ENCODE measurements around the gene CCL20.

DNA sequence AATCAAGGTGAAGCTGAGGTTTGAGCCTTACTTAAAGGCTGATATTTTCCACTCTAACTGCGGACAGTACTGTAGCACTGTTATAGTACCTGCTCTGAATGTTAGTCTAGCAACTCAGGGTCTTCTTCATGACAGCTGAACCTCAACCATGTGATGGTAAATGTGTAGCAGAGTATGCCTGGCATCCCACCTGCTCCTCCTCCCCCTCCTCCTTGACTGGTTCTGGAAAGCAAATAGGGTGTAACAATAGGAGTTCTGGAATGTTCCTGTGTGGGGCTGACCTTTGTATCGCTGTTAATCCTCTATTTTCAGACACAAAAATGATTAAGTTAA lies 447 bp upstream of the CCL20 start:
- TF ChIP-seq, protein P1, sequence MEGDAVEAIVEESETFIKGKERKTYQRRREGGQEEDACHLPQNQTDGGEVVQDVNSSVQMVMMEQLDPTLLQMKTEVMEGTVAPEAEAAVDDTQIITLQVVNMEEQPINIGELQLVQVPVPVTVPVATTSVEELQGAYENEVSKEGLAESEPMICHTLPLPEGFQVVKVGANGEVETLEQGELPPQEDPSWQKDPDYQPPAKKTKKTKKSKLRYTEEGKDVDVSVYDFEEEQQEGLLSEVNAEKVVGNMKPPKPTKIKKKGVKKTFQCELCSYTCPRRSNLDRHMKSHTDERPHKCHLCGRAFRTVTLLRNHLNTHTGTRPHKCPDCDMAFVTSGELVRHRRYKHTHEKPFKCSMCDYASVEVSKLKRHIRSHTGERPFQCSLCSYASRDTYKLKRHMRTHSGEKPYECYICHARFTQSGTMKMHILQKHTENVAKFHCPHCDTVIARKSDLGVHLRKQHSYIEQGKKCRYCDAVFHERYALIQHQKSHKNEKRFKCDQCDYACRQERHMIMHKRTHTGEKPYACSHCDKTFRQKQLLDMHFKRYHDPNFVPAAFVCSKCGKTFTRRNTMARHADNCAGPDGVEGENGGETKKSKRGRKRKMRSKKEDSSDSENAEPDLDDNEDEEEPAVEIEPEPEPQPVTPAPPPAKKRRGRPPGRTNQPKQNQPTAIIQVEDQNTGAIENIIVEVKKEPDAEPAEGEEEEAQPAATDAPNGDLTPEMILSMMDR (IDR thresholded peaks at IDR 0.05 in 4 of 5, conservative IDR thresholded peaks at IDR 0.05 in 1 of 5), result no peak
- TF ChIP-seq POLR2A (IDR thresholded peaks at IDR 0.05), result no peak
